NOMO-1 treated with DMSO at 0.1 percent for 48 hours (cell line): Measurements from ENCODE around the gene ATP8B4.

Source experiments
- DNase-seq: peaks from one replicate; lab custom pipeline; 2025; ENCODE audit not compliant: unreplicated experiment; lab: John Stamatoyannopoulos, UW

ATP8B4 gene

DNA sequence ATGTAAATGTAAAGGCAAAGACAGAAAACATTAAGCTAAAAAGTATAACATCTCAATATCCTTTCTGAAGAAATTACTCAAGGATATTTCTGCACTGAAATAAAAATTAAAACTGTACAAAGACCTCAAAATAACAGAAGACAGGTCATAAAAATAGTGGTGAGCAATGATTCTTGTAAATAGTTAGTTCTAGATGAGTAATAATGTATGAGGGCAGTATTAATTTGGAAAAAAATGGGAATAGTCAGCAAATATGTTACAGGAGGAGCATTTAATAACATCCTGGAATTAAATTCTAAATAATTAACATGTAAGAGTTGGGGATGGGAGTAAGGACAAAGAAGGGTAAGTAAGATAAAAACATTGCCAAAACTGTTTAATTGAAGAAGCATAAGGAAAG lies 250.7 kb downstream of the ATP8B4 start:
- no peak for DNase-seq

DNA sequence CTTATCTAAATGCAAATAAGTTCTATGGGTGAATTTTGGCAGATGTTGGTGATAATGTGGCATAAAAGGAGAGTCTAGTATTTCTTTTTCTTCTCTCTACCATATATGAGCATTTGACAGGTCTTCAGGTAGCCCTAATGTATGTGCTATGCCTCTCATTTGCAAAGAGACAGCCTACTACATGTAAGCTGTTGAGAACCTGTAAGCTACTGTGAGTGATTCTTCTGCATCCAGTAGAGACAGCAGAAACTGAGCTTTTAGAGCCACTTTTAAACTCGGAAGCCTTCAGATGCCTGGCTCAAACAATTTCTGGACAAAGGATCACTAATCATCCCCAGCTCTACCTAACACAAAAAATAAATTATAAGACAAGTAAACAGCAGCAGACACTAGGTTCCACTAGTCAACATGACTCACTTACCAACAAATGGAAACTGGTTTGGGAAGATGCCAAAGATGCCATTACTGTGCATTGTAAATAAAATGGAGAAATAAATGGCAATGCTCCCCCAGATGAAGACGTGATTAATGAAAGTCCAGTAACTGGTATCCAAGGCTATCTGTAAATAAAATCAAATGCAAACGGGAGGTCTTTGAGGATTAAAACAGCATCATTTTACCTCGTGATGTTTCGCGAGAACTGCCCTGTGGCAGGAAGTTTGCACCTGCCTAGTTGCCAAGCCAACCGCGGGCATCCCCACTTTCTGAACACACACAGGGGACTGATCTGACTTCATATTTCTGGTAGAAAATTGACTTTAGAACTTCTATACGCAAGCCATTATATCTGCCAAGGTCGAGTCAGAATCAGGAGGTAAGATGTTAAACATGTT lies 252.9 kb downstream of the ATP8B4 start:
- DNase-seq = no peak

DNA sequence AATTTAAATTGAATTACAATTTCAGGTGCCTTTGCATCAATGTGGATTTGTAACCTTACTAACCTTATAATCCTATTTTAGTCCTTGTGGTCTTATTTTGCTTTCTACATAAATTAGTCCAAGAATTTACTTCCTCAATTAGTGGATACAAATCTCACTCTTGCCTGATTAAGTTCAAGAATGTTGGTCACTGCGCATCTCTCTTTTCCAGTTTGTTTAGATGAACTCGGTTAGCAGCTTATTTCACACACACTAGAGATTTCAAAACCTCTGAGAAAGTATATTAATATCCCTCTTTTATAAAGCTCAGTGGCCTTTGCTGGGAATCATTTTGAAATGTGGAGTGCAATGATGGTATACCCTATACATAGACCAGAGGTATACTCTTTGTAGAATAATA lies 254.8 kb downstream of the ATP8B4 start:
- DNase-seq = no peak

DNA sequence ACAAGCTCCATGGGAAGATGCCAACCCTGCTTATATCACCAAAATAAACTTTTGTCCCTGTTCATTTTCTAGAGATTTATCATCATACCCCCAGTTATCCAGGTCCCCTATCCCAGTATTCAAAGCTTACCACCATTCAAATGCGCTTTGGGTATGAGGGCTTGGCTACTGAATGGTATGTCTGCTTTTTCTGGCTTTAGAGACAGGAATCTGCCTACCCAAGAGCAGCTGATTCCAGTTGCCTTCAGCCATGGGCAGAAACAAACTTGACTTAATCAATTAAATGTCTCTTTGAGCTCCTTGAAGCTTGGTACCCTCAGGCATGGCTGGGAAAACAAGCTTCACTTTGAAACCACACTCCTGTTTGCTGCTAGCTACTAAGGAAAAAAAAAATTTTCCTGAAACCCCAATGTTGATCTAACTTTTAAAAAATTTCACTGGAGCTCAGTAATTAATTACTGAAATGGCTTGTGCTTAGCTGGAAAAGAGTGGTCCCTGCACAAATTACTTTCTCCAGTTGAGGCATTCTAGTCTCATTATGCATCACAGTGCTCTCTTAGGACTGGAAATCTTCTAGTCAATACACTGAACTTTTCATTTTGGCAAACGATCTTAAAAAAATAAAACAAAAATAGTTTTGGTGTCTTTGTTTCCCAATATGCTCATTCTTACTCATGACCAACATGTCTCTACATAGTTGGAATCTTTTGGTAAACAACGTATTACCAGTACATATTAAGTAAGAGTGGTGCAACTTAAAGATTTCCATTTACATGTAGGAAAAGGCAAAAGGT lies 255.4 kb downstream of the ATP8B4 start:
- no peak for DNase-seq

DNA sequence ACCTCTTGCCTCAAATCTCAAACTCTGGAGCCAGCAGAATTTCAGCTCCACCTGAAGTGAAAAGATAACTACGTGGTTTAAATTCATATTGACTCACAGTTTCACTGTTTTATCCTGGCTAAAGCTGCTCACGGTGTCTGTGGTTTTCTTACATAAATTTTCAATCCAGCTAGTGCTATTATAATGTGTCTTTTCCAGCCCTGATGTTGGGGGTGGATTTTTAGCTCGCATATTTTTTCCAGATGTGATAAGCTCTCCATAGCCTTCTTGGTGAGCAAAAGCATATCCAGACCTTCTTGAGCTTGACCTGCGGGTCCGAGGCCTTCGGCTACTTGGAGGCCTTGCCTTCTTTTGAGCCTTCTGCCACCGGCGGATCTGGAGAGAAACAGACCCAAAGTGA lies 258.9 kb downstream of the ATP8B4 start:
- no peak for DNase-seq

DNA sequence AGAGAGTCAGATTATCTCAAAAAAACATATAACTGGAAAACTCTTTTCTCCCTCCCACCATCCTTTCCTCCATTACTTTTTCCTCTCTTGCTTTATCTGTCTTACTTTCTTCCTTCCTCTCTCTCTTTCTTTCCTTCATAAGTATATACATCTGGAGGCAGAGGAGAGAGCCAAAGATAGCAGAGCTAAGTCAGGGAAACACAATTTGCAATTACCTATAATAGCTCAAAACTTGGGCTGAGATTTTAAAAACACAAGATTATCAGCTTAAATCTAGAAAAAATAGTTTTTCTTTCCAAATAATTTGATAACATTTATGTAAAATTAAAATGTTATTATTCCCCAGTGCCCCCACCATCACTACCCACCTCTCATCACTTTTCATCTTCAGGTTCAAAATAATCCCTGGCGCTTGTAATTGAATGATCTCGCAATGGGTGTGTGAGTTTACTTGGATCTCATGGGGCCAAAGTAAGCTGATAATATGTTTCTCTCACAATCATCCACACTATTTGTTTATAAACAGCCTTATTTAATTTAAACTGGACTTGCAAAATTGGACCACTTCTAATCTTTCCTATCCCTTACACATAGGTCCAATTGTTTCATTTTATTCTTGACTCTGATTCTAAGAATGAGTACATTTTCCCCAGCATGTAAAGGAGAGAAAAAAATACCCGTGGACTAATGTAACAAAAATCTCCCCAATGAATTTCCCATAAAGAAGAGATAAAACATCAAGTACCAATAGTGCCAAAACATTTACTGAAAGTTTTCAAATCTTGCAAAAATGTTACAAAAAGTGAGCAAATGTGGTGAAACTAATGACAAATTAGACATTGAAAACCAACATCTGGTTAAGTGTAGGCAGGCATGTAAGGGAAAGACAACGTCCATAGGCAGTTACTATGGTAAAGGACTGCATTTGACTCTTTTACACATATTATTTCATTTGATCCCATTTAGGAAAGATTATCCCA lies 261.2 kb downstream of the ATP8B4 start:
- no peak for DNase-seq

DNA sequence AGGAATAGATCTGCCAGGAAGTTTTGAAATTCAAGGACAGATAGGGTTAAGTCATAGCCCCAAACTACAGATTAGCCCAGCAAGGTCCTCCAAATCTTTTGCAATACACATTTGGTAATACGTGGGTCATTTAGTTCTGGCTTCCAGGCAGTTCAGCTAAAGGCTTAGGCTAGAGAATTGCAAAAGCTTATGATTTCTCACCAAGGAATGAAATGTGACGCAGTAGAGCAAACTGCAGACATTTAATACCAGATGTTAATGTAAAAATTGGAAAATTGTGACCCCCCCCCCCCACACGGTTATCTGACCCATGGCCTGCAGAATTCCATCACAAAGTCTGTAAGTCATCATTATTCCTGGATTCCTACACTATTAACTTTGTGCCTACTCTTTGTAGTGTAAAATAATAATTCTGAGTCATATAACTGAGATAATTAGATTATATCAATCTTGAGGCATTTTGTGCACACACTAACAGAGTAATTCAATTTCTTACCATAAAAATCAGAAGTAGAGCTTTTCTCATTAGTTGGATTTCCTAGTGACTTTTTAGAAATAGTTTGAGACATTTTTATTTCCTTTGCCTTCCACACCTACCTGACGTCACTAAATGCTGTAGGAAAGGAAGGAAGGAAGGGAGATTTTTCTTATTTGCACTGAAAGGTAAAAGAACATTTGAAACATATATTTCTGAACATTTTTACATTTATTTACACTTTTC lies 263.0 kb downstream of the ATP8B4 start:
- no peak for DNase-seq

DNA sequence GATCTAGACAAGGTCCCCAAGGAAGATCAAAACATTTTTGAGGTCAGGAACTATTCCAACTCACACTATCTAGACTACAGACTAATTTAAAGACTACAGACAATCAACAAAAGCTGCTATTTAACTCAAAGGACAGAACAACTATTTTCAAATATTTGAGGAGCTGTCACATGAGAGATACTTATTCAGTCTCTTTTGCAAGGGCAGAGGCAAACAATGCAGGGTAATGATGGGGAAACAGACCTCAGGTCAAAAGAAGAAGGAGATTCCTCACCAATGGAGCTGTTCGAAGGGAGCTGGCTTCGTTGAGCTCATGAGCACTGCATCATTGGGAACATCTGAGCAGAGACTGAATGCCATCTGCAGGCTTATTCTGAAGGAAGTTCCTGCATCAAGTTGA lies 266.3 kb downstream of the ATP8B4 start:
- DNase-seq = no peak

DNA sequence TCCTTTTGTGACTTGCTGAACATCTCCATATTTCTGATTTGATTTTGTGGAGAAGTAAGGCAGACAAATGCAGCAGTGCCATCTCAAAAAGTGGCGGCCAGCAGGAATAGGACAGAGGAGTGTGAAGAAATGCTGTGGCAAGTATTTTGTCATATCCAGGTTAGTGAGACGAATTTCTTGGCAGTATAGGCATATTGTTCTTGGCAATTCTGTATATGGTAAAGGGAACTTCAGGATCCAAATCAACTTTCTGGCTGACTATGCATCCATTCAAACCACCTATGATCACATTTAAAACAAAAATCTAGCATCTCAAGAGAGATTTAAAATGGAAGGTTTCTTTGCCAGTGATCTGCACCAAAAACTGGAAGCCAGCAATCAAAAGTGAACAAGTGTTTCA lies 270.2 kb downstream of the ATP8B4 start:
- DNase-seq = no peak

DNA sequence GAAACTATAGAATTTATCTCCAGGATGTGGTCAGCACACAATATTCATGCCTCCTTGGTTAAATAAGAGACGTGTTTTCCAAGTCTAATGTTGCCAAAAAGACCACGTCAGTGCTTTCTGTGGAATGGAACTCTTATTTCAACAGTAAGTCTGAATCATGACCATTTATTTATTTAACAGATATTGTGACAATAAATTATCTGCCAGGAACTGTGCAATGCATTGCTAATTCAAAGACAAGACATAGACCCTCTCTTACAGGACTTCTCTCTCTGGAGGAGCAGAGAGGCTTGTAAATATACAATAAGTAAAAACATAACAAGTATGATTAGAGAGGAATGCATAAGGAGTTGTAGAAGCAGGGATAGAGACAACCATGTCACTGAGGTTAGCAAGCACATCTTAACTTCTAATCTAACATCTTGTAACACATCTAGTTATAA lies 270.7 kb downstream of the ATP8B4 start:
- no peak for DNase-seq

DNA sequence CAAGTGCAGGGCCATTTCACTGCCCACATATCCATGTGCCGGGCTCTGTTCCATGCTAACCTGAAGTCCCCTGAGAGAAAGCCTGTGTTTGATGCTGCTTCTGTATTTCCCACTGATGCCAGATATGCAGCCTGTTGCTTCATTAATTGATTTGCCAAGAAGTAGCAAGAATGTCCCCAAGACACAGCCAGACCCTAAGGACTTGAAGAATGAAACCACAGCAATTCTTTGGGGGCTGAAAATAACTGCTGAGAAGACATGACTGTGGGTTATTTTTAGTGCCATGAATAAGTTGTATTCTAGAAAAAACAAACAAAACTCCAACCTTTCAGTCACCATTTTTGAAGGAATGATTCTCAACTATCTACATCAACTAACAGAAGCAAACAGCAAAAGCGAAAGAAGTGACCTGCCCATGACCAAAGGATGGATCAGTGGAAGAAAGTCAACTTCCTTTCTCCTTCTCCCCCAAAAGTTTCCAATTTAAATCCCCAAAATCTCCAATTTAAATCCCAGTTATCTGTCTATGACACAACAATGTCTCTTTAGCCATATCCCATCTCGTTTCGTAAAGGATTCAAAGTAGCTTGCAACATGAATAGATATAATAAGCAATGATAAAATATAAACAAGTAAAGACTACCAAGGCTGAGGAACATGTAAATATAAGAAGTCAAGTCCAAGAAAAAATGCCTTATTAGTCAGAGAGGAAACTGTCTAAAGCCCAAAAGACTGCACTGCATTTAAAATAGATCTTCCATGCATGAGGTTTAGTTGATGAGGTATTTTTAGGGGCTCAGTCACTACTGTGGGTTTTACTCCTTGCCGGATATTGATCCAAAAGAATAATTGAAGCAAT lies 271.4 kb downstream of the ATP8B4 start:
- no peak for DNase-seq

DNA sequence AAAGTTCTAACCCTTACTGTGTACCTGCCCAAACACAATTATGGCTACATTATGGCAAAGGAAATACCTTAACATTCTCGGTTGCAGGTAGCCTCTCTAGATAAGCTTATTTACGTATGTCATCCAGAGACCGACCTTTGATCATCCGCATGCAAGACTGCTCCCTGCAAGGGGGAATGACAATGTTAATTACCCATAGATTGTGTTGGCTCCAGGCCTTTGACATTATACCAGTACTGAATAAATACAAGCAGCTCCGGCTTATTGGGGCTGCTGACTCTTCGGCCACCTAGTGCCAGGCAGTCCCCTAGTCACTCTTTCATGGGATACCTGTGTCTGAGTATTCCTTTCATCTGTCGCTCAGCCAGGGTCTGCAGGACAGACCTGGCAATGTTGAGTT lies 274.6 kb downstream of the ATP8B4 start:
- no peak for DNase-seq

DNA sequence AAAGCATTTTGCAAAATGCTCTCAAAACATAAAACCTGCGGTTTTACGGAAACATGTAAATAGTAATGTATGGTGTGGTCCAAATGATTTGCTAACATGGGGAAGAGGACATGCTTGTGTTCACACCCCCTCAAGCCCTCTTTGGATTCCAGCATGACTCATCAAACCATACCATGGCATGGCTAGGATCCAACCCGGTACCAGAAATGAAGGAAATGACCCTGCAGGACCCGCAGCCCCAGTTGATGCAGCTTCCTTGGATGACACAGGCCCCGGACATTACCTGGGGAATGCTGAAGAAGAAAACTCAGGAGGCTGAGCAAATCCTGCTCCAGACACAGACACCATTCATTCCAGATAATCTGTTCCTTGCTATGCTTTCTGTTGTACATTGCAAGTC lies 275.3 kb downstream of the ATP8B4 start:
- no peak for DNase-seq

DNA sequence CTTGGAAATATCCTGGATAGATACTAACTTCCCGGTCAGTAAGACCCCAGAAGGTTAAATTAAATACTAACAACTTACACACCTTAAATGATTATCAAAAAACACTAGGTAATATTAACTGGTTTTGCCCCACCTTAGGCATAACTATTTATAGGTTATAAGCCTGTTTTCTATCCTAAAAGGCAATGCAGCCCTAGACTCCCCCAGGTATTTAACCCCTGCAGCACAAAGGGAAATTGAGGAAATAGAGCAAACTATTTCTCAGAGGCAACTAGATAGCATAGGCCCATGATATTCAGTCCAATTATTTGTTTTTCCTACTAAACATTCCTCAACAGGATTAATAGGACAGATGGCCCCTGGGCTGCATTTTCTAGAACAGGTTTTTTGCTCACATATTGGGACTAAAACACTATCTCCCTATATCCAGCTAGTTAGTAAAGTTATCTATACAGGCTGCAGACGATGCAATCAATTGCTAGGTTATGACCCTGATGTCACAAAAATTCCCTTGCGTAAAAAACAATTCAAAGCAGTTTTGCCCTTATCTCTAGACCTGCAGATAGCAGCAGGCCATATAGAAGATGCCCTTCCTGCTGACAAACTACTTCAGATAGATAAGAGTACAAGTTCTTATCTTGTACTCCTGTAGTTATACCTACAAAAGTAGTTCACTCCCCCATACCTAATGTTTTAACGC lies 276.9 kb downstream of the ATP8B4 start:
- no peak for DNase-seq

DNA sequence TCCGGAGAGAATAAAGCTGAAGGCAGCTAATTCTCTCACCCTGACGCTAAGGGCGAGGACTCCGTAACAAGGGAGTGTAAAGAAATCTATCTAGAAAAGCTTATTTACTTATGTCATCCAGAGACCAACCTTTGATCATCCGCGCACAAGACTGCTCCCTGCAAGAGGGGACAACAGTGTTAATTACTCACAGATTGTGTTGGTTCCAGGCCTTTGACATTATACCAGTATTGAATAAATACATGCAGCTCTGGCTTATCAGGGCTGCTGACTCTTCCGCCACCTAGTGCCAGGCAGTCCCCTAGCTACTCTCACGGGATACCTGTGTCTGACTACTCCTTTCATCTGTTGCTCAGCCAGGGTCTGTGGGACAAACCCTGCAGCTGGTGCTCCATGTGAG lies 286.5 kb downstream of the ATP8B4 start:
- DNase-seq = no peak

DNA sequence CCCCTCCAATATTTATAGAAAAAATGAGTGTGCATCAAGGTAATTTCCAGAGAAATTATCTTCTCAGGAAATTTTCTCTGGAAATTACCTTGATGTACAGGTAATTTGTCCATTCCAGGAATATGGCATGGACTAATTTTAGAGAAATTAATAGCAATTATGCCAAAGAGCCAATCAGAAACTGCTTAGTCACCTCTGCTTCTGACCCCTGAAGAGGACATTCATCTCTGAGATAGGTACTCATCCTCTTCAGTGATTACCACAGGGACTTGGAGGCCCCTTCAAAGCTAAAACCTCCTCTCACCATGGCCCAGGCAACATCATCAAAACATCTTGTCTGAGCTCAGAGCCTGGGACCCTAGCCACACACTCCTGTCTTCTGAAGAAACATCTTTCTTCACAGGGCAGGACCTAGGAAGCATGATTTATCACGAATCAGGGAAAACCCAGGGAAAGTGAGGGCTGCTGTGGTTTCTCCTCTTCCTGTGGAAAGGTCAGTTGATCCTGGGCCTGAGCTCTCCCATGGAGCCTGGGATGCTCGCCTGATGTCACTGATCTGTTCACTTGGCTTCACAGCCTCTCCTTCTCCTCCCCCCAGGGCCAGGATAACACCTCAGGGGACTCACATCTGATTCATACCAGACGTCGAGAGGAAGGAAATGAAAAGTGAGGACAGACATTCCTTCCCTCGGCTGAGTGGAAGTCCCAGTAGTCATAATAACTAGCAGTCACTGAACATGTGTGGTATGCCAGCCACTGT lies 287.6 kb downstream of the ATP8B4 start:
- DNase-seq = no peak

DNA sequence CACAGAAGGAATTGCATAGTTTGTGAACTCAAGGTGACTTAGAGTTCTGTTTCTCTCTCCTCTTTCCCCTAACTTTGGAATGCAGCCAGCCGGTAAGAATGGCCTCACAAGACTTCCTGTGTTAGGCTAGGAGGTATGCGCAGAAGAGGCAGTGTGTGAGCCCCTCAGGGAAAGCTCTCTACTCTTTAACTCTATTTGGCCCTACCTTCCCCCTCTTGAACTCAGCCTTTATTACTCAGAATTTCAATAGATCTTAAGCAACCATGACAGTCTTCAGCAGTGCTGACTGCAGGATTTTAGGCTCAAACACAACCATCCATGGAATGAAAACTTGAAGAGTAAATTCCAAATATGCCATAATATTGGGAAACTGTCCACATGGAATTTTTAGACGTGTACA lies 288.6 kb downstream of the ATP8B4 start:
- no peak for DNase-seq

DNA sequence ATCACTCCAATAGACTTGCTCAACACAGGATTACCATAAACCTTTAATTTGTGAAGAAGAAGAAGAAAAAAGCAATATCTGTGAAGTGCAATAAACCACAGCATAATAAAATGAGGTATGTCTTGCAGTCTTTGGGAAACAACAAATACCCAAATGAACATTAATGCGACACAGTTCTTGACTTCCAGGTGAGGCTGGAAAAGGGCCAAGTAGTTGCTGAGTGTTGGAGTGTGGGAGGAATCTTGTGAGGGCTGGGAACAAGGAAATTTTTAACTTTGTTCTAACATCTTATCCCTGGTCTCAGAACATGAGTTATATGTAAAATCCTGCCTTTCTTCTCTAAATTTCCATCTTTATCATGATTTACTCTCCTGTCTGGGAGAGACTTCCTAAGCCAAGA lies 291.7 kb downstream of the ATP8B4 start:
- DNase-seq = no peak
